ENCODE results near the gene AGAP5. TPM values are rescaled to one million over a fixed set of nuclear protein-coding genes. Genes with fewer than 3 reads are reported as not detected.

Gene AGAP5
- polyA plus RNA-seq, 1 of the 3 experiments (the other 2 are of a cell fraction): 3.8 TPM

DNA sequence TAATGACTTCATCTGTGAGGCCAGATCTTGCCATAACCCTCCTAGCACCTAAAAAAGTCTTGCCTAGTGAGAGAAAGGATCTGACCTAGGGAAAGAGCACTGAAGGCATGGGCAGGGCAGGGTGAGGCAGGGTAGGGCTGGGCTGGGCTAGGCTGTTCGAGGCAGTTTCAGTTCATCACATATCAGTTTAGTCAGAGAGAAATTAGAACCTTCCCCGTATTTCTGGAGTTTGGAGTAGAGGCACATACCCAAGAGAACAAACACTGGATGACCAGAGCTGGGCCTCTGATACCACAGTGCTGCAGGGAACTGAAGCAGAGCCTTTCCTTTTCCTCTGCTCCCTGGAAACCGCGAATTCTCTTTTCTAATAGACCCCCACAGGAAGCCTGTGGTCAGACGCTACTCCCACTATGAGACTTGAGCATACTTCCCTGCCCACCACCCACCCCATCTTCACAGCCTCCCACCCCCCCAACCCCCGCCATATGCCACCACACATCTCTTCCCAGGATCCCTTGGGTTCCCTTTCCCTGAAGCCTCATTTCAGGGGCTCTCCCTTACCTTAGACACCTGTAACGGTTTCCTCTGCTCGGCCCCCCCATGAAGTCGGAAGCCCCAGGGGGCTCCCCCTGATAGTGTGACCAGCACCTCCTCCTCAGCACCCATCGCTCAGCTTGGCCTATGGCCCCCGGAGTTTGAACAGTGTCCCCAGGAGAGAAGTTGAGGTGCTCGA lies 42.5 kb downstream of the AGAP5 start:
- TF ChIP-seq, protein P1, sequence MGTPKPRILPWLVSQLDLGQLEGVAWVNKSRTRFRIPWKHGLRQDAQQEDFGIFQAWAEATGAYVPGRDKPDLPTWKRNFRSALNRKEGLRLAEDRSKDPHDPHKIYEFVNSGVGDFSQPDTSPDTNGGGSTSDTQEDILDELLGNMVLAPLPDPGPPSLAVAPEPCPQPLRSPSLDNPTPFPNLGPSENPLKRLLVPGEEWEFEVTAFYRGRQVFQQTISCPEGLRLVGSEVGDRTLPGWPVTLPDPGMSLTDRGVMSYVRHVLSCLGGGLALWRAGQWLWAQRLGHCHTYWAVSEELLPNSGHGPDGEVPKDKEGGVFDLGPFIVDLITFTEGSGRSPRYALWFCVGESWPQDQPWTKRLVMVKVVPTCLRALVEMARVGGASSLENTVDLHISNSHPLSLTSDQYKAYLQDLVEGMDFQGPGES (IDR thresholded peaks at IDR 0.05; ENCODE audit: low read depth, low read length): no peak
- TF ChIP-seq ELF1 (IDR thresholded peaks at IDR 0.05) (no peak), SMC3 (IDR thresholded peaks at IDR 0.05; ENCODE audit: low read depth, low read length) (no peak), TEAD4 (IDR thresholded peaks at IDR 0.05; ENCODE audit: borderline replicate concordance, insufficient read depth) (no peak), YY1 (IDR thresholded peaks at IDR 0.05; ENCODE audit: low read depth) (no peak), FOXM1 (IDR thresholded peaks at IDR 0.05; ENCODE audit: low read depth) (no peak), RCOR1 (IDR thresholded peaks at IDR 0.05; ENCODE audit: low read length) (no peak), CHD2 (IDR thresholded peaks at IDR 0.05; ENCODE audit: low read length, partially characterized antibody) (no peak), EP300 (IDR thresholded peaks at IDR 0.05; ENCODE audit: borderline replicate concordance in 1 of 2, low read depth in 1 of 2, low read length in 1 of 2) (no peak), SIN3A (IDR thresholded peaks at IDR 0.05; ENCODE audit: borderline replicate concordance, low read depth, low read length) (no peak)
- TF ChIP-seq, protein P2, sequence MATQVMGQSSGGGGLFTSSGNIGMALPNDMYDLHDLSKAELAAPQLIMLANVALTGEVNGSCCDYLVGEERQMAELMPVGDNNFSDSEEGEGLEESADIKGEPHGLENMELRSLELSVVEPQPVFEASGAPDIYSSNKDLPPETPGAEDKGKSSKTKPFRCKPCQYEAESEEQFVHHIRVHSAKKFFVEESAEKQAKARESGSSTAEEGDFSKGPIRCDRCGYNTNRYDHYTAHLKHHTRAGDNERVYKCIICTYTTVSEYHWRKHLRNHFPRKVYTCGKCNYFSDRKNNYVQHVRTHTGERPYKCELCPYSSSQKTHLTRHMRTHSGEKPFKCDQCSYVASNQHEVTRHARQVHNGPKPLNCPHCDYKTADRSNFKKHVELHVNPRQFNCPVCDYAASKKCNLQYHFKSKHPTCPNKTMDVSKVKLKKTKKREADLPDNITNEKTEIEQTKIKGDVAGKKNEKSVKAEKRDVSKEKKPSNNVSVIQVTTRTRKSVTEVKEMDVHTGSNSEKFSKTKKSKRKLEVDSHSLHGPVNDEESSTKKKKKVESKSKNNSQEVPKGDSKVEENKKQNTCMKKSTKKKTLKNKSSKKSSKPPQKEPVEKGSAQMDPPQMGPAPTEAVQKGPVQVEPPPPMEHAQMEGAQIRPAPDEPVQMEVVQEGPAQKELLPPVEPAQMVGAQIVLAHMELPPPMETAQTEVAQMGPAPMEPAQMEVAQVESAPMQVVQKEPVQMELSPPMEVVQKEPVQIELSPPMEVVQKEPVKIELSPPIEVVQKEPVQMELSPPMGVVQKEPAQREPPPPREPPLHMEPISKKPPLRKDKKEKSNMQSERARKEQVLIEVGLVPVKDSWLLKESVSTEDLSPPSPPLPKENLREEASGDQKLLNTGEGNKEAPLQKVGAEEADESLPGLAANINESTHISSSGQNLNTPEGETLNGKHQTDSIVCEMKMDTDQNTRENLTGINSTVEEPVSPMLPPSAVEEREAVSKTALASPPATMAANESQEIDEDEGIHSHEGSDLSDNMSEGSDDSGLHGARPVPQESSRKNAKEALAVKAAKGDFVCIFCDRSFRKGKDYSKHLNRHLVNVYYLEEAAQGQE (IDR thresholded peaks at IDR 0.05; ENCODE audit: low read depth, low read length): no peak
- TF ChIP-seq, protein P3, sequence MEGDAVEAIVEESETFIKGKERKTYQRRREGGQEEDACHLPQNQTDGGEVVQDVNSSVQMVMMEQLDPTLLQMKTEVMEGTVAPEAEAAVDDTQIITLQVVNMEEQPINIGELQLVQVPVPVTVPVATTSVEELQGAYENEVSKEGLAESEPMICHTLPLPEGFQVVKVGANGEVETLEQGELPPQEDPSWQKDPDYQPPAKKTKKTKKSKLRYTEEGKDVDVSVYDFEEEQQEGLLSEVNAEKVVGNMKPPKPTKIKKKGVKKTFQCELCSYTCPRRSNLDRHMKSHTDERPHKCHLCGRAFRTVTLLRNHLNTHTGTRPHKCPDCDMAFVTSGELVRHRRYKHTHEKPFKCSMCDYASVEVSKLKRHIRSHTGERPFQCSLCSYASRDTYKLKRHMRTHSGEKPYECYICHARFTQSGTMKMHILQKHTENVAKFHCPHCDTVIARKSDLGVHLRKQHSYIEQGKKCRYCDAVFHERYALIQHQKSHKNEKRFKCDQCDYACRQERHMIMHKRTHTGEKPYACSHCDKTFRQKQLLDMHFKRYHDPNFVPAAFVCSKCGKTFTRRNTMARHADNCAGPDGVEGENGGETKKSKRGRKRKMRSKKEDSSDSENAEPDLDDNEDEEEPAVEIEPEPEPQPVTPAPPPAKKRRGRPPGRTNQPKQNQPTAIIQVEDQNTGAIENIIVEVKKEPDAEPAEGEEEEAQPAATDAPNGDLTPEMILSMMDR (IDR thresholded peaks at IDR 0.05): no peak
- TF ChIP-seq, protein P4, sequence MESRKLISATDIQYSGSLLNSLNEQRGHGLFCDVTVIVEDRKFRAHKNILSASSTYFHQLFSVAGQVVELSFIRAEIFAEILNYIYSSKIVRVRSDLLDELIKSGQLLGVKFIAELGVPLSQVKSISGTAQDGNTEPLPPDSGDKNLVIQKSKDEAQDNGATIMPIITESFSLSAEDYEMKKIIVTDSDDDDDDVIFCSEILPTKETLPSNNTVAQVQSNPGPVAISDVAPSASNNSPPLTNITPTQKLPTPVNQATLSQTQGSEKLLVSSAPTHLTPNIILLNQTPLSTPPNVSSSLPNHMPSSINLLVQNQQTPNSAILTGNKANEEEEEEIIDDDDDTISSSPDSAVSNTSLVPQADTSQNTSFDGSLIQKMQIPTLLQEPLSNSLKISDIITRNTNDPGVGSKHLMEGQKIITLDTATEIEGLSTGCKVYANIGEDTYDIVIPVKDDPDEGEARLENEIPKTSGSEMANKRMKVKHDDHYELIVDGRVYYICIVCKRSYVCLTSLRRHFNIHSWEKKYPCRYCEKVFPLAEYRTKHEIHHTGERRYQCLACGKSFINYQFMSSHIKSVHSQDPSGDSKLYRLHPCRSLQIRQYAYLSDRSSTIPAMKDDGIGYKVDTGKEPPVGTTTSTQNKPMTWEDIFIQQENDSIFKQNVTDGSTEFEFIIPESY (IDR thresholded peaks at IDR 0.05; ENCODE audit: borderline replicate concordance, low read depth): no peak
- Histone ChIP-seq H3K27ac (ENCODE audit: low read depth in 2 of 2, low read length in 1 of 2) (no peak overlapping the region), H3K9me2 (no peaks in the 10 kb centered on the region), H3K4me3 (ENCODE audit: low read depth in 2 of 2, low read length in 1 of 2) (no peak overlapping the region), H4K20me1 (ENCODE audit: insufficient read depth) (no peaks in the 10 kb centered on the region), H3K4me2 (no peak overlapping the region), H3K9ac (no peak overlapping the region), H3K4me1 (ENCODE audit: control insufficient read depth in 1 of 2, insufficient read depth in 2 of 2, low read depth in 1 of 2, low read length in 1 of 2) (0 out of 4 replicates have a peak, but pooled peaks cover 0 to 4% of the 10 kb centered on the region in 2 experiments), H3K9me3 (no peaks in the 10 kb centered on the region), H3K79me2 (ENCODE audit: insufficient read depth) (no peaks in the 10 kb centered on the region), H3K36me3 (replicated peaks in 1 of 2; ENCODE audit: control insufficient read depth in 1 of 2, insufficient read depth in 2 of 2, low read length in 1 of 2) (no peaks in the 10 kb centered on the region), H2AFZ (ENCODE audit: low read depth) (no peak overlapping the region), H3K27me3 (ENCODE audit: insufficient read depth) (no peaks in the 10 kb centered on the region), H3F3A (replicated peaks; ENCODE audit: insufficient read depth) (no peaks in the 10 kb centered on the region)
- CTCF ChIA-PET: interaction anchor here (1.2 kb wide), 1 partner anchor 12 kb away, joined by 3 read pairs; no protein-coding TSS in a partner anchor
- WGBS (ENCODE audit: low lambda C conversion rate): 90% methylated on average over 12 of the region's 12 CpGs
- POLR2A ChIA-PET: no interaction called here
- no peak for DNase-seq
